ENCODE data around the gene DNAI1.

DNA sequence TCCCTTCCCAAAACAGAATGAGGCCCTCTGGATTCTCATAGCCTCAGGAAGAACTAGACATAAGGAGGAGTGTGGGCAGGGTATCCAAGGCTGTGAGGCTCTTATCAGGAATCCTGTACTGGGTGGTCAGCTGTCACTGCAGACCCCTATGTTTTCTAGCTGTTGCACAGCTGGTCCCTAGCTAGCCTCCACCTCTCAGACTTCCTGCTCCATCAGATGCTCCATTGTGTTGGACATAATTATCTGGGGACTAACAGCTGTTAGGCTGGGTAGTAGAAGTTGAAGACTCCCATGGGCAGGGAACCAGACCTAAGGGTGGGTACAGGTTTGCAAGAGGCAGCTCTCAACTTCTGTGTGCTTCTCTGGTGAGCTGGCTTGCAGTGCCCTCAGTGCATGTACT, 18.6 kb upstream of the DNAI1 start:
- TF ChIP-seq CTCF (conservative IDR thresholded peaks at IDR 0.05): no peak
- TF ChIP-seq ZFX (IDR thresholded peaks at IDR 0.05): no peak

All from C4-2B (cell line).